ENCODE measurements around the gene TAS1R2.

The TAS1R2 gene

GRCh38 chr1:18796950-18797349, 62.5 kb downstream of the TAS1R2 start:
- DNase-seq, result no peak

- DNase-seq, result no peak
These were observed 64.3 kb downstream of the TAS1R2 start for GRCh38 chr1:18795002-18795689.

GRCh38 chr1:18794561-18794960, 64.9 kb downstream of the TAS1R2 start:
- no peak for DNase-seq

DNA sequence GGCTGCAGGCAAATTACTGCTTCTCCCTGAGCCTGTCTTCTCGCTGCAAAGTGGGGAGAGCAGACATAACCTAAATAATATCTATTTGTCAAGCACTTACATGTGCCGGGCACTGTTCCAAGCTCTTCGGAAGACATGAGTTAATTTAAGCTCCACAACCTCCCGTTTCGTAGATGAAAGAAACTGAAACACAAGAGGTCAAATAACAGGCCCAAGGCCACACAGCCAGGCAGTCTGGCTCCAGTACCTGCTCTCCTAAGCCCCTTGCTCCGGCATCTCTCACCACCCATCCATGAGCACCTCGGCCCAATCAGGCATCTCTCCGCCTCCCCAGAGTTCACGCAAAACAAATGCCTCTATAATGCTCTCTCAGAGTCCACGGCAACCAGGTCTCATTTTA, 65.4 kb downstream of the TAS1R2 start:
- DNase-seq, result no peak

DNA sequence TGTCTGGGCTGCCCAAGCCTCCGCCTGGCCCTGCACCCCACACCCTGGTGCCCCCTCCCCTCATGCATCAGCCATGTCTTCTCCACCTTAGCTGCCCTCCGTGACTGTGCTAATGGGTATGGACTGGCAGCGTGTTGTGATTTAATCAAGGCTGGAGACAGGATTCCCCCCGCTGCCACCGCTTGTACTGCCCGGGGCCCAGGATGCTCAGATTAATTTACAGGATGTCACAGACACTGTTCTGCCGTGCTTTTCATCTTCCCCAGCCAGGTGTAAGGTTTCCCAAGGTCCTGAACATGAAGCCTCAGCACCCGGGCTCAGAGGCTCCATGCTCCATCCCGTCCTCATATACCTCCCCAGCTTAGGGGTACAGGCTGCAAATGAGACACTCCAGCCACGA, 66.3 kb downstream of the TAS1R2 start:
- no peak for DNase-seq

GRCh38 chr1:18792747-18793146, 66.7 kb downstream of the TAS1R2 start:
- no peak for DNase-seq

Data from central memory CD4-positive, alpha-beta T cell (primary cell).